ENCODE measurements around the gene EIF4E2.

EIF4E2 gene

GRCh38 chr2:232522623-232523401 lies 27.7 kb upstream of the EIF4E2 start:
- Histone ChIP-seq H3K4me3 (ENCODE audit: low read depth in 1 of 2, low read length in 2 of 2) (no peak overlapping the region), H2AFZ (ENCODE audit: low read depth, low read length) (no peak overlapping the region), H3K27ac (ENCODE audit: low read length) (no peak overlapping the region), H4K20me1 (ENCODE audit: insufficient read depth, low read length) (no peaks in the 10 kb centered on the region), H3K9me3 (ENCODE audit: insufficient read depth, low read length, severe bottlenecking) (no peaks in the 10 kb centered on the region), H3K9ac (ENCODE audit: low read depth, low read length) (no peak overlapping the region), H3K36me3 (ENCODE audit: insufficient read depth, low read length) (no peaks in the 10 kb centered on the region), H3K4me1 (ENCODE audit: insufficient read depth, low read length) (peaks cover 2% of the 10 kb centered on the region; the same call in 1 of the 2 replicates), H3K27me3 (ENCODE audit: insufficient read depth, low read length, poor library complexity) (no peaks in the 10 kb centered on the region), H3K79me2 (ENCODE audit: insufficient read depth, low read length) (no peaks in the 10 kb centered on the region), H3K4me2 (ENCODE audit: insufficient read depth, low read length) (no peak overlapping the region)
- ATAC-seq (ENCODE audit: insufficient read depth, low read depth) (no peak), DNase-seq (no peak)
- TF ChIP-seq, protein P1, sequence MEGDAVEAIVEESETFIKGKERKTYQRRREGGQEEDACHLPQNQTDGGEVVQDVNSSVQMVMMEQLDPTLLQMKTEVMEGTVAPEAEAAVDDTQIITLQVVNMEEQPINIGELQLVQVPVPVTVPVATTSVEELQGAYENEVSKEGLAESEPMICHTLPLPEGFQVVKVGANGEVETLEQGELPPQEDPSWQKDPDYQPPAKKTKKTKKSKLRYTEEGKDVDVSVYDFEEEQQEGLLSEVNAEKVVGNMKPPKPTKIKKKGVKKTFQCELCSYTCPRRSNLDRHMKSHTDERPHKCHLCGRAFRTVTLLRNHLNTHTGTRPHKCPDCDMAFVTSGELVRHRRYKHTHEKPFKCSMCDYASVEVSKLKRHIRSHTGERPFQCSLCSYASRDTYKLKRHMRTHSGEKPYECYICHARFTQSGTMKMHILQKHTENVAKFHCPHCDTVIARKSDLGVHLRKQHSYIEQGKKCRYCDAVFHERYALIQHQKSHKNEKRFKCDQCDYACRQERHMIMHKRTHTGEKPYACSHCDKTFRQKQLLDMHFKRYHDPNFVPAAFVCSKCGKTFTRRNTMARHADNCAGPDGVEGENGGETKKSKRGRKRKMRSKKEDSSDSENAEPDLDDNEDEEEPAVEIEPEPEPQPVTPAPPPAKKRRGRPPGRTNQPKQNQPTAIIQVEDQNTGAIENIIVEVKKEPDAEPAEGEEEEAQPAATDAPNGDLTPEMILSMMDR (IDR thresholded peaks at IDR 0.05; ENCODE audit: borderline replicate concordance, extremely low read depth, low read length, poor library complexity, severe bottlenecking), result no peak
- TF ChIP-seq EZH2 (IDR thresholded peaks at IDR 0.05; ENCODE audit: borderline replicate concordance, low read depth, low read length, severe bottlenecking), result no peak

GRCh38 chr2:232523402-232523681 lies 27.1 kb upstream of the EIF4E2 start:
- Histone ChIP-seq H3K36me3 (ENCODE audit: insufficient read depth, low read length) (no peaks in the 10 kb centered on the region), H3K4me2 (ENCODE audit: insufficient read depth, low read length) (no peak overlapping the region), H3K4me3 (ENCODE audit: low read depth in 1 of 2, low read length in 2 of 2) (no peak overlapping the region), H3K4me1 (ENCODE audit: insufficient read depth, low read length) (peaks cover 2% of the 10 kb centered on the region; the same call in 1 of the 2 replicates), H3K79me2 (ENCODE audit: insufficient read depth, low read length) (no peaks in the 10 kb centered on the region), H3K27me3 (ENCODE audit: insufficient read depth, low read length, poor library complexity) (no peaks in the 10 kb centered on the region), H3K9me3 (ENCODE audit: insufficient read depth, low read length, severe bottlenecking) (no peaks in the 10 kb centered on the region), H2AFZ (ENCODE audit: low read depth, low read length) (no peak overlapping the region), H3K27ac (ENCODE audit: low read length) (no peak overlapping the region), H3K9ac (ENCODE audit: low read depth, low read length) (no peak overlapping the region), H4K20me1 (ENCODE audit: insufficient read depth, low read length) (no peaks in the 10 kb centered on the region)
- no peak for DNase-seq
- no peak for TF ChIP-seq EZH2 (IDR thresholded peaks at IDR 0.05; ENCODE audit: borderline replicate concordance, low read depth, low read length, severe bottlenecking)
- no peak for ATAC-seq (ENCODE audit: insufficient read depth, low read depth)

GRCh38 chr2:232523682-232524597 lies 26.5 kb upstream of the EIF4E2 start:
- ATAC-seq (ENCODE audit: insufficient read depth, low read depth) (no peak), DNase-seq (no peak)
- H3K4me1 ChIP-seq (ENCODE audit: insufficient read depth, low read length), result peaks cover 5% of the 10 kb centered on the region
- TF ChIP-seq, protein P1 (IDR thresholded peaks at IDR 0.05; ENCODE audit: borderline replicate concordance, extremely low read depth, low read length, poor library complexity, severe bottlenecking), result no peak
- no peak for TF ChIP-seq EZH2 (IDR thresholded peaks at IDR 0.05; ENCODE audit: borderline replicate concordance, low read depth, low read length, severe bottlenecking)
- no peak overlapping the region for H2AFZ ChIP-seq (ENCODE audit: low read depth, low read length)
- no peak overlapping the region for H3K4me2 ChIP-seq (ENCODE audit: insufficient read depth, low read length)
- H4K20me1 ChIP-seq (ENCODE audit: insufficient read depth, low read length), result no peaks in the 10 kb centered on the region
- no peak overlapping the region for H3K27ac ChIP-seq (ENCODE audit: low read length)
- no peak overlapping the region for H3K4me3 ChIP-seq (ENCODE audit: low read depth in 1 of 2, low read length in 2 of 2)
- no peaks in the 10 kb centered on the region for H3K9me3 ChIP-seq (ENCODE audit: insufficient read depth, low read length, severe bottlenecking)
- H3K27me3 ChIP-seq (ENCODE audit: insufficient read depth, low read length, poor library complexity), result no peaks in the 10 kb centered on the region
- H3K36me3 ChIP-seq (ENCODE audit: insufficient read depth, low read length), result no peaks in the 10 kb centered on the region
- H3K9ac ChIP-seq (ENCODE audit: low read depth, low read length), result no peak overlapping the region
- H3K79me2 ChIP-seq (ENCODE audit: insufficient read depth, low read length), result no peaks in the 10 kb centered on the region

GRCh38 chr2:232524771-232525170 lies 25.7 kb upstream of the EIF4E2 start:
- H3K27me3 ChIP-seq (ENCODE audit: insufficient read depth, low read length, poor library complexity), result no peaks in the 10 kb centered on the region
- H2AFZ ChIP-seq (ENCODE audit: low read depth, low read length), result no peak overlapping the region
- no peak for TF ChIP-seq EZH2 (IDR thresholded peaks at IDR 0.05; ENCODE audit: borderline replicate concordance, low read depth, low read length, severe bottlenecking)
- TF ChIP-seq, protein P1 (IDR thresholded peaks at IDR 0.05; ENCODE audit: borderline replicate concordance, extremely low read depth, low read length, poor library complexity, severe bottlenecking), result no peak
- no peaks in the 10 kb centered on the region for H3K9me3 ChIP-seq (ENCODE audit: insufficient read depth, low read length, severe bottlenecking)
- ATAC-seq (ENCODE audit: insufficient read depth, low read depth) (no peak), DNase-seq (no peak)
- peaks cover 5% of the 10 kb centered on the region for H3K4me1 ChIP-seq (ENCODE audit: insufficient read depth, low read length)
- no peaks in the 10 kb centered on the region for H3K36me3 ChIP-seq (ENCODE audit: insufficient read depth, low read length)
- H3K27ac ChIP-seq (ENCODE audit: low read length), result no peak overlapping the region
- H4K20me1 ChIP-seq (ENCODE audit: insufficient read depth, low read length), result no peaks in the 10 kb centered on the region
- no peak overlapping the region for H3K4me3 ChIP-seq (ENCODE audit: low read depth in 1 of 2, low read length in 2 of 2)
- H3K4me2 ChIP-seq (ENCODE audit: insufficient read depth, low read length), result no peak overlapping the region
- H3K79me2 ChIP-seq (ENCODE audit: insufficient read depth, low read length), result no peaks in the 10 kb centered on the region
- H3K9ac ChIP-seq (ENCODE audit: low read depth, low read length), result no peak overlapping the region
